Gastroesophageal sphincter (tissue), 3 donors: ENCODE data around the gene ZNF544.

Experiments
- CTCF ChIP-seq, 4 experiments: fragments of 200-600 bp in 2 of 4; fragments of 450-650 bp in 2 of 4; sonication (generic) in 1 of 4; IDR thresholded peaks; one replicate each; pipeline ENCODE4 v1.5.1; 2017 to 2019; ENCODE audit warnings: antibody characterized with exemption in 4 of 4, mild to moderate bottlenecking in 2 of 4, moderate library complexity in 2 of 4
- EP300 ChIP-seq: sonication (generic); formaldehyde crosslinking; IDR thresholded peaks from one replicate; pipeline ENCODE4 v1.6.1; 2017; ENCODE audit warnings: antibody characterized with exemption, mild to moderate bottlenecking
- POLR2AphosphoS5 ChIP-seq: sonication (generic); formaldehyde crosslinking; IDR thresholded peaks from one replicate; pipeline ENCODE4 v1.6.1; 2017; ENCODE audit warnings: antibody characterized with exemption

- TF ChIP-seq CTCF (IDR thresholded peaks at IDR 0.05), result no peak
- TF ChIP-seq POLR2AphosphoS5, result no peak
- TF ChIP-seq EP300, result no peak
These were observed 82.7 kb downstream of the ZNF544 start for GRCh38 chr19:58311345-58311865.
